KBM-7 (cell line): Measurements from ENCODE around the gene SCN7A.
A peak's percentile ranks its signal among the peaks of the same experiment; 100 is the strongest.

Source experiments
- DNase-seq: peaks from one replicate; pipeline ENCODE4 v3.0.0-alpha.2; 2015
- in situ Hi-C: fragments of 300-500 bp; cut with MboI; formaldehyde crosslinking; loops from 2 replicates; pipeline ENCODE4 v1.14.3; 2020; ENCODE audit warnings: low sequenced_read_pairs, low pct_unique_long_range_greater_than_20kb, mixed read lengths

SCN7A gene

GRCh38 chr2:166494140-166494624, at the start of gene SCN7A:
SCN7A (minus strand) TSS chr2:166494249; CDS start chr2:166477696, 16,553 bp downstream.
- no peak for DNase-seq
- in situ Hi-C loops: no loop called here

GRCh38 chr2:166539340-166540162, 45.5 kb upstream of the SCN7A start:
- in situ Hi-C loops: no loop called here
- peak; percentile 60 for DNase-seq

- DNase-seq: no peak
- in situ Hi-C loops: no loop called here
These were observed 42.1 kb upstream of the SCN7A start for GRCh38 chr2:166536111-166536510.

- DNase-seq: no peak
- in situ Hi-C loops: no loop called here
These were observed 27.1 kb upstream of the SCN7A start for GRCh38 chr2:166521155-166521554.

- no peak for DNase-seq
- in situ Hi-C loops: no loop called here
These were observed 26.6 kb upstream of the SCN7A start for GRCh38 chr2:166520604-166521003.

- in situ Hi-C loops: no loop called here
- DNase-seq: no peak
These were observed 25.4 kb upstream of the SCN7A start for GRCh38 chr2:166519391-166519962.

- DNase-seq: no peak
- in situ Hi-C loops: no loop called here
These were observed 24.8 kb upstream of the SCN7A start for GRCh38 chr2:166518634-166519390.

- DNase-seq: no peak
- in situ Hi-C loops: no loop called here
These were observed 23.5 kb upstream of the SCN7A start for GRCh38 chr2:166517533-166518061.

- in situ Hi-C loops: no loop called here
- DNase-seq: peak; percentile 40
These were observed 22.8 kb upstream of the SCN7A start for GRCh38 chr2:166516712-166517303.

GRCh38 chr2:166513952-166514351, 19.9 kb upstream of the SCN7A start:
- in situ Hi-C loops: no loop called here

GRCh38 chr2:166499281-166499680, 5.2 kb upstream of the SCN7A start:
- in situ Hi-C loops: no loop called here
- DNase-seq: no peak

More at GRCh38 chr2:166513952-166514351, 19.9 kb upstream of the SCN7A start:
- DNase-seq: no peak

GRCh38 chr2:166491461-166491860, 2.6 kb downstream of the SCN7A start:
- DNase-seq: no peak
- in situ Hi-C loops: no loop called here

- no peak for DNase-seq
- in situ Hi-C loops: no loop called here
These were observed 6.9 kb downstream of the SCN7A start for GRCh38 chr2:166487171-166487570.

- no peak for DNase-seq
- in situ Hi-C loops: no loop called here
These were observed 8.4 kb downstream of the SCN7A start for GRCh38 chr2:166485558-166486178.

GRCh38 chr2:166472332-166472731, 21.7 kb downstream of the SCN7A start:
- in situ Hi-C loops: no loop called here

GRCh38 chr2:166468124-166469024, 25.7 kb downstream of the SCN7A start:
- in situ Hi-C loops: no loop called here
- DNase-seq: no peak

More at GRCh38 chr2:166472332-166472731, 21.7 kb downstream of the SCN7A start:
- no peak for DNase-seq

GRCh38 chr2:166464187-166464586, 29.9 kb downstream of the SCN7A start:
- DNase-seq: no peak
- in situ Hi-C loops: no loop called here

GRCh38 chr2:166463640-166464039, 30.4 kb downstream of the SCN7A start:
- DNase-seq: no peak
- in situ Hi-C loops: no loop called here
